WTC11 (cell line): ENCODE data around the gene SLC25A53. TPM values are rescaled to one million over a fixed set of nuclear protein-coding genes. Genes with fewer than 3 reads are reported as not detected.
A peak's percentile ranks its signal among the peaks of the same experiment; 100 is the strongest.

ENCODE experiments used
- AFF4 ChIP-seq: sonication (generic); formaldehyde crosslinking; IDR thresholded peaks from 2 replicates; pipeline ENCODE4 v1.8.1; 2023; ENCODE audit warnings: mild to moderate bottlenecking, missing genetic modification reagents, borderline replicate concordance
- ATF6 ChIP-seq: sonication (generic); formaldehyde crosslinking; IDR thresholded peaks from 2 replicates; pipeline ENCODE4 v1.8.1; 2023; ENCODE audit warnings: mild to moderate bottlenecking, missing genetic modification reagents
- CBFB ChIP-seq: sonication (generic); formaldehyde crosslinking; IDR thresholded peaks from 2 replicates; pipeline ENCODE4 v1.8.1; 2022; ENCODE audit warnings: mild to moderate bottlenecking, low read depth, missing genetic modification reagents
- CREB1 ChIP-seq: sonication (generic); formaldehyde crosslinking; IDR thresholded peaks from 2 replicates; pipeline ENCODE4 v1.8.0; 2023; ENCODE audit warnings: mild to moderate bottlenecking, missing genetic modification reagents
- E2F1 ChIP-seq: sonication (generic); formaldehyde crosslinking; IDR thresholded peaks from 2 replicates; pipeline ENCODE4 v1.8.0; 2022; ENCODE audit warnings: mild to moderate bottlenecking, missing genetic modification reagents
- E2F5 ChIP-seq: sonication (generic); formaldehyde crosslinking; IDR thresholded peaks from 2 replicates; pipeline ENCODE4 v1.8.1; 2022; ENCODE audit warnings: mild to moderate bottlenecking, moderate library complexity, missing genetic modification reagents
- ERG ChIP-seq: fragments of 250-450 bp; sonication (Bioruptor Pico); IDR thresholded peaks from 2 replicates; pipeline ENCODE4 v1.8.0; 2021; ENCODE audit warnings: mild to moderate bottlenecking
- ESRRA ChIP-seq: sonication (generic); formaldehyde crosslinking; IDR thresholded peaks from 2 replicates; pipeline ENCODE4 v1.8.1; 2022; ENCODE audit warnings: mild to moderate bottlenecking, missing genetic modification reagents, borderline replicate concordance
- ETV6 ChIP-seq: sonication (generic); formaldehyde crosslinking; IDR thresholded peaks from 2 replicates; pipeline ENCODE4 v1.8.1; 2022; ENCODE audit warnings: mild to moderate bottlenecking, missing genetic modification reagents
- FOXK1 ChIP-seq: sonication (generic); formaldehyde crosslinking; IDR thresholded peaks from 2 replicates; pipeline ENCODE4 v1.8.0; 2022; ENCODE audit warnings: mild to moderate bottlenecking, moderate library complexity, missing genetic modification reagents
- FOXP1 ChIP-seq: sonication (generic); formaldehyde crosslinking; IDR thresholded peaks from 2 replicates; pipeline ENCODE4 v1.8.0; 2022; ENCODE audit warnings: missing genetic modification reagents, mild to moderate bottlenecking, moderate library complexity, borderline replicate concordance
- FOXP4 ChIP-seq: sonication (generic); formaldehyde crosslinking; IDR thresholded peaks from 2 replicates; pipeline ENCODE4 v1.8.0; 2022; ENCODE audit warnings: mild to moderate bottlenecking, missing genetic modification reagents
- NR2C2 ChIP-seq: sonication (generic); formaldehyde crosslinking; IDR thresholded peaks from 2 replicates; pipeline ENCODE4 v1.8.0; 2022; ENCODE audit warnings: mild to moderate bottlenecking, missing genetic modification reagents
- OVOL2 ChIP-seq: fragments of 250-450 bp; sonication (Bioruptor Pico); IDR thresholded peaks from 2 replicates; pipeline ENCODE4 v1.9.0; 2021; ENCODE audit warnings: mild to moderate bottlenecking, borderline replicate concordance
- PREB ChIP-seq: sonication (generic); formaldehyde crosslinking; IDR thresholded peaks from 2 replicates; pipeline ENCODE4 v1.8.1; 2022; ENCODE audit warnings: mild to moderate bottlenecking, missing genetic modification reagents, moderate library complexity, borderline replicate concordance
- SMAD3 ChIP-seq: sonication (generic); formaldehyde crosslinking; IDR thresholded peaks from 2 replicates; pipeline ENCODE4 v1.8.0; 2022; ENCODE audit warnings: missing genetic modification reagents, mild to moderate bottlenecking, borderline replicate concordance
- SP1 ChIP-seq: sonication (generic); formaldehyde crosslinking; conservative IDR thresholded peaks from 2 replicates; pipeline ENCODE4 v1.8.1; 2022; ENCODE audit warnings: missing genetic modification reagents
- TP53 ChIP-seq: sonication (generic); formaldehyde crosslinking; IDR thresholded peaks from 2 replicates; pipeline ENCODE4 v1.8.1; 2023; ENCODE audit warnings: mild to moderate bottlenecking, missing genetic modification reagents
- ZBTB21 ChIP-seq: sonication (generic); formaldehyde crosslinking; IDR thresholded peaks from 2 replicates; pipeline ENCODE4 v1.8.1; 2023; ENCODE audit warnings: mild to moderate bottlenecking, missing genetic modification reagents, borderline replicate concordance
- ZNF138 ChIP-seq: sonication (generic); formaldehyde crosslinking; conservative IDR thresholded peaks from 2 replicates; pipeline ENCODE4 v1.8.1; 2022; ENCODE audit warnings: mild to moderate bottlenecking, moderate library complexity, missing genetic modification reagents
- ZNF232 ChIP-seq: sonication (generic); formaldehyde crosslinking; IDR thresholded peaks from 2 replicates; pipeline ENCODE4 v1.8.0; 2022; ENCODE audit warnings: mild to moderate bottlenecking, missing genetic modification reagents
- ZNF423 ChIP-seq: fragments of 250-450 bp; sonication (Bioruptor Pico); IDR thresholded peaks from 2 replicates; pipeline ENCODE4 v2.1.2; 2022; ENCODE audit warnings: mild to moderate bottlenecking, moderate library complexity
- ZNF512 ChIP-seq: sonication (generic); formaldehyde crosslinking; IDR thresholded peaks from 2 replicates; pipeline ENCODE4 v1.8.1; 2022; ENCODE audit warnings: missing genetic modification reagents, borderline replicate concordance
- ZNF671 ChIP-seq: fragments of 250-450 bp; sonication (Bioruptor Pico); IDR thresholded peaks from 2 replicates; pipeline ENCODE4 v1.8.0; 2021; ENCODE audit warnings: mild to moderate bottlenecking
- total RNA-seq: library from RNA; stranded (reverse); gene quantifications from 3 replicates; pipeline ENCODE4 v1.2.3, GENCODE V29; 2021

The SLC25A53 gene
- total RNA-seq, 1 experiment from 2014 or later, result 1.8 TPM

- TF ChIP-seq CREB1 (CRISPR knock-in tag) (no peak), ZBTB21 (CRISPR knock-in tag) (no peak), ATF6 (no peak), ESRRA (CRISPR knock-in tag) (0 out of 2 replicates have a peak, but pooled peaks have one; percentile 26), NR2C2 (no peak), CBFB (CRISPR knock-in tag) (no peak), ZNF512 (no peak), E2F5 (CRISPR knock-in tag) (0 out of 2 replicates have a peak, but pooled peaks have one; percentile 22), FOXP1 (CRISPR knock-in tag) (peak; percentile 39; the same call in 1 of the 2 replicates), E2F1 (CRISPR knock-in tag) (no peak), ZNF232 (CRISPR knock-in tag) (no peak), ZNF423 (CRISPR knock-in tag) (no peak), ZNF138 (no peak), SMAD3 (no peak), PREB (CRISPR knock-in tag) (no peak), ZNF671 (no peak), AFF4 (CRISPR knock-in tag) (no peak), OVOL2 (CRISPR knock-in tag) (no peak), TP53 (no peak), FOXK1 (CRISPR knock-in tag) (0 out of 2 replicates have a peak, but pooled peaks have one; percentile 12), FOXP4 (CRISPR knock-in tag) (peak; percentile 6; the same call in 1 of the 2 replicates), ERG (CRISPR knock-in tag) (no peak), ETV6 (CRISPR knock-in tag) (0 out of 2 replicates have a peak, but pooled peaks have one; percentile 43), SP1 (peak; percentile 68)
Measured at GRCh38 chrX:104165894-104166734, 9.3 kb upstream of the SLC25A53 start, which contains the start of gene FAM199X (continued).
